Nephron (organoid): ENCODE data around the gene GCN1.

ENCODE experiments used
- H3K27ac Mint-ChIP-seq, 3 experiments: 2 replicates each; pipeline ENCODE4 v1.8.0; 2020; ENCODE audit warnings: mixed read lengths in 3 of 3, mild to moderate bottlenecking in 2 of 3, moderate library complexity in 1 of 3
- H3K27me3 Mint-ChIP-seq: 2 replicates; pipeline ENCODE4 v1.8.0; 2021; ENCODE audit warnings: low read depth, mild to moderate bottlenecking, moderate library complexity, mixed read lengths
- H3K36me3 Mint-ChIP-seq: 2 replicates; pipeline ENCODE4 v1.8.0; 2020; ENCODE audit warnings: low read depth, mixed read lengths
- H3K4me1 Mint-ChIP-seq: 2 replicates; pipeline ENCODE4 v1.8.0; 2020; ENCODE audit warnings: mixed read lengths
- H3K4me3 Mint-ChIP-seq, 3 experiments: 2 replicates each; pipeline ENCODE4 v1.8.0; 2020; ENCODE audit warnings: mild to moderate bottlenecking in 3 of 3, mixed read lengths in 3 of 3, moderate library complexity in 2 of 3
- H3K9me3 Mint-ChIP-seq: 2 replicates; pipeline ENCODE4 v1.8.0; 2020; ENCODE audit warnings: mixed read lengths
- TF ChIP-seq, protein P1 (sequence below), 3 experiments: fragments of 200-600 bp; sonication (generic); IDR thresholded peaks; one replicate each; pipeline ENCODE4 v1.5.0; 2021; ENCODE audit warnings: antibody characterized with exemption in 3 of 3; ENCODE audit not compliant: unreplicated experiment in 3 of 3

The GCN1 gene

DNA sequence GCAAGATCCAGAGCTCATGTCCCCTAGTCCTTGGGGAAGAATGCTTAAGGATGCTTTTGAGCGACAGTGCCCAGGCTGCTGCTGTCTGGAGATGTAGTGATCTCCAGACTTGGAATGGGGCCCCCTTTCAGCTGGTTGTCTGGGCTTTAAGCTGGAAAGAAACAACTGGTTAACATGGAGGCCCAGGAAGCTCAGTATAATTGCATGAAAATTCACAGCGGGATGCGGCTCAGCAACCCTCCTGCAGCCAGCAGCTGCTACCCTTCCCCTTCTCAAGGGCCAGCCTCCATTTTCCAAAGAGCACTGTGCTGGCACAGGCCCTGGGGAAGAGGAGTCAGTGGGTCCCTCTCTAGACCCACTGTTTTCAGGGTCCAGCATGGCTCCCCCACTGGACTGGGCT lies 104.3 kb downstream of the GCN1 start:
- no peaks in the 10 kb centered on the region for H3K9me3 Mint-ChIP-seq
- TF ChIP-seq, protein P1, sequence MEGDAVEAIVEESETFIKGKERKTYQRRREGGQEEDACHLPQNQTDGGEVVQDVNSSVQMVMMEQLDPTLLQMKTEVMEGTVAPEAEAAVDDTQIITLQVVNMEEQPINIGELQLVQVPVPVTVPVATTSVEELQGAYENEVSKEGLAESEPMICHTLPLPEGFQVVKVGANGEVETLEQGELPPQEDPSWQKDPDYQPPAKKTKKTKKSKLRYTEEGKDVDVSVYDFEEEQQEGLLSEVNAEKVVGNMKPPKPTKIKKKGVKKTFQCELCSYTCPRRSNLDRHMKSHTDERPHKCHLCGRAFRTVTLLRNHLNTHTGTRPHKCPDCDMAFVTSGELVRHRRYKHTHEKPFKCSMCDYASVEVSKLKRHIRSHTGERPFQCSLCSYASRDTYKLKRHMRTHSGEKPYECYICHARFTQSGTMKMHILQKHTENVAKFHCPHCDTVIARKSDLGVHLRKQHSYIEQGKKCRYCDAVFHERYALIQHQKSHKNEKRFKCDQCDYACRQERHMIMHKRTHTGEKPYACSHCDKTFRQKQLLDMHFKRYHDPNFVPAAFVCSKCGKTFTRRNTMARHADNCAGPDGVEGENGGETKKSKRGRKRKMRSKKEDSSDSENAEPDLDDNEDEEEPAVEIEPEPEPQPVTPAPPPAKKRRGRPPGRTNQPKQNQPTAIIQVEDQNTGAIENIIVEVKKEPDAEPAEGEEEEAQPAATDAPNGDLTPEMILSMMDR (IDR thresholded peaks at IDR 0.05; ENCODE audit: unreplicated experiment in 3 of 3), result no peak
- H3K4me3 Mint-ChIP-seq, result no peak overlapping the region
- H3K27ac Mint-ChIP-seq, result peak overlapping the region in 1 of 3 experiments; percentile 41
- H3K4me1 Mint-ChIP-seq, result peaks cover 71% of the 10 kb centered on the region
- H3K36me3 Mint-ChIP-seq, result peaks cover 6% of the 10 kb centered on the region
- H3K27me3 Mint-ChIP-seq, result peaks cover 14% of the 10 kb centered on the region

DNA sequence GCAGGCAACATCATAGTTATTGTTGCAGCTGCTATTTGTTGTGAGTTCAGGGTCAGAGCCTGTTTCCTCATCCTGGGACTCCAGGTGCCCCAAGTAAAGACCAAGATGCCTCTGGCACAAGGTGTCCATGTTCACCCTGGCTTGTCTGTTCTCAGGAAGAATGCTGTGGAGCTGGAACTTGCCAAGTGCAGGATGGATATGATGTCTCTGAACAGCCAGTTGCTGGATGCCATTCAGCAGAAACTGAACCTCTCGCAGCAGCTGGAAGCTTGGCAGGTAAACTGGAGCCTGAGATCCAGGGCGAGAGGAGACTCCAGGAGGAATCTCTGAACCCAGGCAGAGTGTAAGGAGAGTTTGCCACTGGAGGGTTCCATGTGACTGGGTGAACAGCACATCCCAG lies 104.7 kb downstream of the GCN1 start:
- Mint-ChIP-seq H3K4me1 (peaks cover 69% of the 10 kb centered on the region), H3K9me3 (no peaks in the 10 kb centered on the region), H3K27me3 (peaks cover 14% of the 10 kb centered on the region), H3K36me3 (peaks cover 6% of the 10 kb centered on the region), H3K27ac (peak overlapping the region in 1 of 3 experiments; percentile 41), H3K4me3 (no peak overlapping the region)
- TF ChIP-seq, protein P1 (IDR thresholded peaks at IDR 0.05; ENCODE audit: unreplicated experiment in 3 of 3), result no peak

DNA sequence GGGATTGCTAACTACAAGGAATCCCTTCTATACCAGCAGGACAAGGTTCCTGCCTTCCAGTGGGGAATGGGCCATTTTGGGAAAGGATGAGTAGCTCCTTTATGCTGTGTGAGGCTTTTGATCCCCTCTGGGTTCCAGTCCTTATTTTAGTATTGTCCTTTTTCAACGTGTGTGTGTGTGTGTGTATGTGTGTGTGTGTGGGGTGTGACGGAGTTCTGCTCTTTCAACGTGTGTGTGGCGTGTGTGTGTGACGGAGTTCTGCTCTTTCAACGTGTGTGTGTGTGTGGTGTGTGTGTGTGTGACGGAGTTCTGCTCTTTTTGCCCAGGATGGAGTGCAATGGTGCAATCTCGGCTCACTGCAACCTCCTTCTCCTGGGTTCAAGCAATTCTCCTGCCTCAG lies 105.4 kb downstream of the GCN1 start:
- Mint-ChIP-seq H3K27me3 (peaks cover 14% of the 10 kb centered on the region), H3K27ac (peak overlapping the region in 2 of 3 experiments; percentile 55 to 64), H3K9me3 (no peaks in the 10 kb centered on the region), H3K4me1 (peaks cover 63% of the 10 kb centered on the region), H3K4me3 (no peak overlapping the region), H3K36me3 (peaks cover 6% of the 10 kb centered on the region)
- TF ChIP-seq, protein P1 (IDR thresholded peaks at IDR 0.05; ENCODE audit: unreplicated experiment in 3 of 3), result no peak

DNA sequence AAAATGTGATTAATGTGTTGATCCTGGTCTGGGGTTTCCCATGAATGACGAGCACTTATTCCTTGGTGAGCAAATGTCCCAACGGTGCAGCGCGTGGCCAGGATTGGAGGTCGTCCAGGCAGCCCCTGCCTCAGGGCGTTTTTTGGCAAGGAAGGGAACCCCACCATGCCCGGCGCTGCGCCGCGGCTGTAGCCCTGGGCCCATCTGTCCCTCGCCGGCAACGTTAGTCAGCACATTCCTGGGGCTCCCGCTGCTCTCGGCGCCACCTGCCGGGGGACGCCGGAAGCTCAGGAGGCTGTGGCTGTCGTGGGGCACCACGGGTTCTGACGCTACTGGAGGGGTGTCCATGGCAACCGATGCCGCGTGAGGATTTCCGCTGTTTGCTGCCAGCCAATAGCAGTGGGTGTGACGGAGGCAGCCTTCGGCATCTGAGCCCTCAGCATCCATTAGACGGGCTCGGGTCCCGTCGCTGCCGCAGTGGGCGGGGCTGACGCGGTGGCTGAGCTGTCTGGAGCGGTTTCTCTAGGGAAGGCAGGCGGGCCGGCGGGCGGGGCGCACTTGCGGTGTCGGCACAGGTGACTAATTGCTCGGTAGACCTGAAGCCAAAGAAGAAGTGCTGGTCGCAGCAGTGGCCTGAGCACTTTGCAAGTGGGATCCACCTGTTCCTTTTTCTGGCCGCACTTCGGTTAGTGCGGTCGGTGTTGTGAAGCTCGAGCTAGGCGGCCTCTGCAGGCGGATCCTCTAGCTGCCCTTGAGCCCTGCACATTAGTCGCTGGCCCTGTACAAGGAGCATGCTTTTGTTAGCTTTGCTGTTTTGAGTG lies 107.5 kb downstream of the GCN1 start:
- TF ChIP-seq, protein P1 (IDR thresholded peaks at IDR 0.05; ENCODE audit: unreplicated experiment in 3 of 3), result peak; percentile 92 to 98 (median 97)
- H3K27ac Mint-ChIP-seq, result peak overlapping the region; percentile 44 to 85 (median 73)
- peak overlapping the region; percentile 81 to 87 (median 82) for H3K4me3 Mint-ChIP-seq
- no peaks in the 10 kb centered on the region for H3K9me3 Mint-ChIP-seq
- peaks cover 6% of the 10 kb centered on the region for H3K36me3 Mint-ChIP-seq
- peaks cover 49% of the 10 kb centered on the region for H3K4me1 Mint-ChIP-seq
- peaks cover 14% of the 10 kb centered on the region for H3K27me3 Mint-ChIP-seq

DNA sequence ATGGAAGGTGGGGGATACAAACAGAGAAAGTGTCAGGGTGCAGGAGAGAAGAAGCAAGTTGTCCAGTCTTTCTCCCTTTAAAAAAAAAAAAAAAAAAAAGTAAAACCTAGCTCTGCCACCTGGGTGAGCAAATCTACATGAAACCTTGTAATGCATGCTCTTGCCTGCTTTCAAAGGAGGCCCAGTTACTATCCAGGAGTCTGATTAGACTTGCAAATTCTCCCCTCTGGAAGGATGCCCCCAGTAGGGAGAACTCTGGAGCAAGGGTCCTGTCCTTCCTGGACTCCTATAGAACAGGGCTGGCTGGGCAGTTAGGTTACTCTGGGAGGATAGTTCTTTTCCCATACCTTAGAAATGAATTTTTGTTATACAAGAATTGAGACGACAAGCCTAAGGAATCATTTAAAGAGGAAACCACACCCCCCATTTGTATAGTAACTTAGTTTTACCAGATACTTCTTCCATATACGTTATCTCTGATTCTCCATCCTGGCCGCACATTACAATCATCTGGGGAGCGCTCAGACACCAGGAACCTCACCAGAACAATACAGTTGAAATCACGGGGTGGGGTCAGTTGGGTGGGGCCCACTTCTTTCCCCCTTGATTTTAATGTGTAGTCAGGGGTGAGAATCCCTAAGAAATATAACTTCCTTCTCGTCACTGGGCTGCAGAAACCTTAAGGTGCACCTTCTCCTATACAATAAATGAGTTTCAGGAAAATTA lies 108.4 kb downstream of the GCN1 start:
- Mint-ChIP-seq H3K4me1 (peaks cover 40% of the 10 kb centered on the region), H3K27ac (peak overlapping the region in 2 of 3 experiments; percentile 44 to 61), H3K36me3 (peaks cover 4% of the 10 kb centered on the region), H3K4me3 (peak overlapping the region; percentile 27 to 82 (median 81)), H3K9me3 (no peaks in the 10 kb centered on the region), H3K27me3 (peaks cover 14% of the 10 kb centered on the region)
- TF ChIP-seq, protein P1 (IDR thresholded peaks at IDR 0.05; ENCODE audit: unreplicated experiment in 3 of 3), result no peak
